CD4-positive, alpha-beta T cell (primary cell): ENCODE measurements around the gene TMEM33. TPM values are rescaled to one million over a fixed set of nuclear protein-coding genes. Genes with fewer than 3 reads are reported as not detected.

Experiments used
- ATAC-seq: fragments of 200-7000 bp; cut with Tn5 transposase; one replicate; pipeline ENCODE4 v1.10.0; 2022; ENCODE audit warnings: mild to moderate bottlenecking; ENCODE audit not compliant: poor library complexity
- CTCF ChIA-PET: fragments of 350-600 bp; sonication (Branson Sonifier 250); formaldehyde crosslinking; loops from one replicate; lab custom pipeline; 2021; ENCODE audit warnings: antibody characterized with exemption, inconsistent platforms; lab: Charles Lee
- POLR2A ChIA-PET: fragments of 350-600 bp; sonication (Branson Sonifier 250); formaldehyde crosslinking; loops from one replicate; lab custom pipeline; 2021; ENCODE audit warnings: antibody characterized with exemption, inconsistent platforms; lab: Charles Lee
- DNase-seq, 14 experiments: peaks; one replicate each; pipeline ENCODE4 v3.0.0-alpha.2; 2013 to 2020; ENCODE audit warnings: mixed read lengths in 2 of 14
- H3K27ac ChIP-seq, 2 donors: one replicate each; pipeline versions ENCODE4 v1.5.1 to v1.7.0; 2013; ENCODE audit warnings: low read length in 2 of 2, low read depth in 1 of 2, mild to moderate bottlenecking in 1 of 2
- H3K27me3 ChIP-seq, 2 experiments: 1 replicate in 1 of 2; 2 replicates in 1 of 2; pipeline versions ENCODE4 v1.6.1 to v1.7.0; 2013; ENCODE audit warnings: low read length in 2 of 2, control low read depth in 1 of 2, mild to moderate bottlenecking in 1 of 2, moderate library complexity in 1 of 2; ENCODE audit not compliant: insufficient read depth in 2 of 2, control insufficient read depth in 1 of 2
- H3K36me3 ChIP-seq: one replicate; pipeline ENCODE4 v1.6.1; 2013; ENCODE audit warnings: low read length, control low read depth; ENCODE audit not compliant: insufficient read depth
- H3K4me1 ChIP-seq: one replicate; pipeline ENCODE4 v1.6.1; 2013; ENCODE audit warnings: low read length, control low read depth; ENCODE audit not compliant: insufficient read depth
- H3K4me3 ChIP-seq: one replicate; pipeline ENCODE4 v1.5.1; 2013; ENCODE audit warnings: mild to moderate bottlenecking, low read length, moderate library complexity
- H3K9me3 ChIP-seq, 2 experiments: 1 replicate in 1 of 2; 2 replicates in 1 of 2; pipeline versions ENCODE4 v1.6.1 to v1.7.0; 2013; ENCODE audit warnings: low read length in 2 of 2, mild to moderate bottlenecking in 2 of 2, control low read depth in 1 of 2, moderate library complexity in 1 of 2; ENCODE audit not compliant: control insufficient read depth in 1 of 2, insufficient read depth in 1 of 2
- H3K27ac Mint-ChIP-seq: one replicate; pipeline ENCODE4 v1.8.0; 2020; ENCODE audit warnings: mixed read lengths
- H3K27me3 Mint-ChIP-seq: one replicate; pipeline ENCODE4 v1.8.0; 2021; ENCODE audit warnings: mixed read lengths
- H3K36me3 Mint-ChIP-seq: one replicate; pipeline ENCODE4 v1.8.0; 2021; ENCODE audit warnings: low read depth, mixed read lengths
- H3K4me1 Mint-ChIP-seq: one replicate; pipeline ENCODE4 v1.8.0; 2021; ENCODE audit warnings: low read depth, mixed read lengths
- H3K4me3 Mint-ChIP-seq: one replicate; pipeline ENCODE4 v1.8.0; 2020; ENCODE audit warnings: mild to moderate bottlenecking, mixed read lengths
- H3K9me3 Mint-ChIP-seq: one replicate; pipeline ENCODE4 v1.8.0; 2020; ENCODE audit warnings: mixed read lengths
- intact Hi-C, 2 experiments: fragments of 100-400 bp; cut with DNase I in 1 of 2; cut with micrococcal nuclease in 1 of 2; formaldehyde crosslinking; loops; one replicate each; pipeline versions ENCODE4 v1.15.1 to v1.9.0; 2023 to 2025; cut with DNase I, micrococcal nuclease
- total RNA-seq, 174 experiments: library from RNA in 2 of 174; stranded (reverse) in 2 of 174; gene quantifications; one replicate each; pipeline ENCODE4 v1.2.3 and lab custom pipeline; 2021 to 2026
- TF ChIP-seq, protein P1 (sequence below): fragments of 200-600 bp; IDR thresholded peaks from one replicate; pipeline ENCODE4 v1.8.0; 2022; ENCODE audit warnings: antibody characterized with exemption, mild to moderate bottlenecking

The TMEM33 gene
- total RNA-seq, 2 experiments from 2014 or later, result 18.0 to 19.7 TPM

DNA sequence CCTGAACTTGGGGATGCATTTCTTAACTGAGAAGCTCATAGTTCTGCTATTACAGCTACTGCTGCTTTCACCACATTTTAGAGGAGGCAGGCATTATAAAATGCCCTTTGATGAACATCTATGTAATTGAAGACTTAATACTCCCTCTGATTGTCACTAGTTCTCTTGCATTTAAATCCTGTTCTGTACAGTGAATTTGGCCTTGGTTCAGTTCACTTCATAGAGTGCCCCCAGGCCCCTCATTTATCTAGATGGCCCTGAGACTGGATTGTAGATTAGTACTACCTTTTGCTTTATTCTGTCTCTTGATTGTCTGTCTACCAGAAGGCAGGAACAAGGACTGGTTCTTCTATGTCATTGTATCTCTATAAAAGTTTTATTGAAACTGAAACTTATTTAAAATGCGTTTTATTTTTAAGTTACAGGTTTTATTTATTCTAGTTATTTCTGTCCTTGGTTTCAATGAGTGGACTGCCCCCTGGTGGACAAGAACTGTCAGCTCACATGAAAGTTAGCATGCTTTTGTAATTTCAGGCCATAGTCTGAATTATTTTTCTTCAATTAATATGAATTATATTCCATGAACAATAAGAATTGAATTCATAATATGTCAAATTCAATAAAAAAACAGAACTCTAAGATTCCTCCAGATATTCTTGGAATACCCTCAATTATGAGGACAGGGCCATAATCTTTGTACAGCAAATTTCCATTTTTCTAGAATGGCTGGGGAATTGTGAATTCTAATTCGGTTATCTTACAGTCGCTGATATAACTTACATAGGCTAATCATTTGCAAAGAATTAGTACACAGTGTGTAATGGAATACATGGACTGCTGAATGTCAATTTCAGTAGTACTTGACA, 47.2 kb upstream of the TMEM33 start:
- Mint-ChIP-seq H3K27ac (no peak overlapping the region), H3K9me3 (no peaks in the 10 kb centered on the region)
- peaks cover 1% of the 10 kb centered on the region for H3K4me1 ChIP-seq

DNA sequence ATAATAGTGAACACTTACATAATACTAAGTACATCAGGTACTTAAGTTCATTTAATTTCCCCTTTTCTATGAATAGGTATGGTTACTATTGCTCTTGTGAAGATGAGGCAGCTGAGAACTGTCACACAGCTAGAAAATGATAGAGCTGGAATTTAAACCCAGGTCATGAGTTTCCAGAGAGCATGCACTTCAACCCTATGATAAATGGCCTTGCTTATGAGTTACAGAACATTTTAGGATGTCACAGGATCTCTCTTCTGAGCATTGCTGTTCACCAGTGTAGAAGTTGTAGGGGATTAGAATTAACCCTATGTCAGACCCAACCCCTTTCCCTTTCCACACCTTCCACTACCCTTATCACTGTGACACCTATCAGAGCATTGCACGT, 46.5 kb upstream of the TMEM33 start:
- ChIA-PET POLR2A (no interaction called here), CTCF (interaction anchor here (1.4 to 1.7 kb wide), 3 partner anchors 9 to 608 kb away, joined by 4 to 6 read pairs (median 5); no protein-coding TSS in a partner anchor)
- no peaks in the 10 kb centered on the region for H3K9me3 Mint-ChIP-seq
- Histone ChIP-seq H3K36me3 (no peaks in the 10 kb centered on the region), H3K27ac (no peak overlapping the region), H3K27me3 (peaks cover 6 to 31% of the 10 kb centered on the region in 2 experiments), H3K9me3 (no peaks in the 10 kb centered on the region), H3K4me1 (no peaks in the 10 kb centered on the region), H3K4me3 (no peak overlapping the region)
- no peaks in the 10 kb centered on the region for H3K36me3 Mint-ChIP-seq
- peaks cover 75% of the 10 kb centered on the region for H3K27me3 Mint-ChIP-seq
- DNase-seq, result no peak
- no peak overlapping the region for H3K27ac Mint-ChIP-seq
- no peak overlapping the region for H3K4me3 Mint-ChIP-seq
- TF ChIP-seq, protein P1, sequence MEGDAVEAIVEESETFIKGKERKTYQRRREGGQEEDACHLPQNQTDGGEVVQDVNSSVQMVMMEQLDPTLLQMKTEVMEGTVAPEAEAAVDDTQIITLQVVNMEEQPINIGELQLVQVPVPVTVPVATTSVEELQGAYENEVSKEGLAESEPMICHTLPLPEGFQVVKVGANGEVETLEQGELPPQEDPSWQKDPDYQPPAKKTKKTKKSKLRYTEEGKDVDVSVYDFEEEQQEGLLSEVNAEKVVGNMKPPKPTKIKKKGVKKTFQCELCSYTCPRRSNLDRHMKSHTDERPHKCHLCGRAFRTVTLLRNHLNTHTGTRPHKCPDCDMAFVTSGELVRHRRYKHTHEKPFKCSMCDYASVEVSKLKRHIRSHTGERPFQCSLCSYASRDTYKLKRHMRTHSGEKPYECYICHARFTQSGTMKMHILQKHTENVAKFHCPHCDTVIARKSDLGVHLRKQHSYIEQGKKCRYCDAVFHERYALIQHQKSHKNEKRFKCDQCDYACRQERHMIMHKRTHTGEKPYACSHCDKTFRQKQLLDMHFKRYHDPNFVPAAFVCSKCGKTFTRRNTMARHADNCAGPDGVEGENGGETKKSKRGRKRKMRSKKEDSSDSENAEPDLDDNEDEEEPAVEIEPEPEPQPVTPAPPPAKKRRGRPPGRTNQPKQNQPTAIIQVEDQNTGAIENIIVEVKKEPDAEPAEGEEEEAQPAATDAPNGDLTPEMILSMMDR, result no peak
- intact Hi-C loops, result loop anchor here (1.0 to 5.0 kb wide), 2 partner anchors 196 to 607 kb away; no protein-coding TSS in a partner anchor
- no peaks in the 10 kb centered on the region for H3K4me1 Mint-ChIP-seq
- no peak for ATAC-seq

More for the DNA sequence above, 47.2 kb upstream of the TMEM33 start:
- Histone ChIP-seq H3K9me3 (no peaks in the 10 kb centered on the region), H3K27me3 (peaks cover 6 to 31% of the 10 kb centered on the region in 2 experiments), H3K27ac (no peak overlapping the region), H3K36me3 (no peaks in the 10 kb centered on the region), H3K4me3 (no peak overlapping the region)
- no peak for ATAC-seq
- TF ChIP-seq, protein P1, result peak; percentile 90
- Mint-ChIP-seq H3K4me1 (peaks cover 2% of the 10 kb centered on the region), H3K27me3 (peaks cover 77% of the 10 kb centered on the region), H3K4me3 (no peak overlapping the region), H3K36me3 (no peaks in the 10 kb centered on the region)
- peak in 7 of 14 experiments; percentile 15 to 65 (median 35) for DNase-seq
- ChIA-PET CTCF (interaction anchor here (1.4 to 1.7 kb wide), 3 partner anchors 8 to 607 kb away, joined by 4 to 6 read pairs (median 5); no protein-coding TSS in a partner anchor), POLR2A (interaction anchor here (0.7 kb wide), 1 partner anchor 44 kb away, joined by 3 read pairs; no protein-coding TSS in a partner anchor)
- intact Hi-C loops, result loop anchor here (1.0 to 5.0 kb wide), 2 partner anchors 196 to 607 kb away; no protein-coding TSS in a partner anchor

DNA sequence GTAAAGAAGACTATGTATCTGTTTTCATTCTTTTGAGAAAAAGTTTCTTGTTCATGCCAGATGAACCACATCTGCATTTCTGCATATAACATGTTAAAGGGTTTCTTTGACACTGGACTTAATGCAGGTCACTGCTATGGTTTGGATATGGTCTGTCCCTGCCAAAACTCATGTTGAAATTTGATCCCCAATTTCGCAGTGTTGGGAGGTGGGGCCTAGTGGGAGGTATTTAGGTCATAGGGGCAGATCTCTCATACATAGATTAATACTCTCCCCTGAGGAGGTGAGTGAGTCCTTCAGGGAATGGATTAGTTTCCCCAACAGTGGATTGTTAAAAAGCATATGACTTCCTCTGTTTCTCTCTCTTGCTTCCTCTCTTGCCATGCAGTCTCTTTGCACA, 45.9 kb upstream of the TMEM33 start:
- TF ChIP-seq, protein P1, result no peak
- Histone ChIP-seq H3K4me3 (no peak overlapping the region), H3K9me3 (no peaks in the 10 kb centered on the region), H3K4me1 (no peaks in the 10 kb centered on the region), H3K36me3 (no peaks in the 10 kb centered on the region), H3K27me3 (peaks cover 3 to 30% of the 10 kb centered on the region in 2 experiments), H3K27ac (no peak overlapping the region)
- intact Hi-C loops, result loop anchor here (5.0 kb wide), 1 partner anchor 197 kb away; no protein-coding TSS in a partner anchor
- Mint-ChIP-seq H3K27ac (no peak overlapping the region), H3K36me3 (no peaks in the 10 kb centered on the region), H3K4me1 (no peaks in the 10 kb centered on the region), H3K27me3 (peaks cover 76% of the 10 kb centered on the region), H3K4me3 (no peak overlapping the region), H3K9me3 (no peaks in the 10 kb centered on the region)
- no peak for DNase-seq
- ChIA-PET CTCF (no interaction called here), POLR2A (no interaction called here)
- ATAC-seq, result no peak
